IPS-NIHi11 (cell line): ENCODE measurements around the gene PHLPP1.

Experiments used
- DNase-seq: peaks from one replicate; pipeline ENCODE4 v3.0.0; 2012; ENCODE audit warnings: mixed read lengths, low spot score

Gene PHLPP1

GRCh38 chr18:62982600-62983251 lies 267.4 kb downstream of the PHLPP1 start:
- peak; percentile 78 for DNase-seq

GRCh38 chr18:62984656-62985315 lies 269.4 kb downstream of the PHLPP1 start:
- DNase-seq = no peak

- DNase-seq = no peak
Measured at GRCh38 chr18:62986490-62986889, 271.1 kb downstream of the PHLPP1 start.

DNA sequence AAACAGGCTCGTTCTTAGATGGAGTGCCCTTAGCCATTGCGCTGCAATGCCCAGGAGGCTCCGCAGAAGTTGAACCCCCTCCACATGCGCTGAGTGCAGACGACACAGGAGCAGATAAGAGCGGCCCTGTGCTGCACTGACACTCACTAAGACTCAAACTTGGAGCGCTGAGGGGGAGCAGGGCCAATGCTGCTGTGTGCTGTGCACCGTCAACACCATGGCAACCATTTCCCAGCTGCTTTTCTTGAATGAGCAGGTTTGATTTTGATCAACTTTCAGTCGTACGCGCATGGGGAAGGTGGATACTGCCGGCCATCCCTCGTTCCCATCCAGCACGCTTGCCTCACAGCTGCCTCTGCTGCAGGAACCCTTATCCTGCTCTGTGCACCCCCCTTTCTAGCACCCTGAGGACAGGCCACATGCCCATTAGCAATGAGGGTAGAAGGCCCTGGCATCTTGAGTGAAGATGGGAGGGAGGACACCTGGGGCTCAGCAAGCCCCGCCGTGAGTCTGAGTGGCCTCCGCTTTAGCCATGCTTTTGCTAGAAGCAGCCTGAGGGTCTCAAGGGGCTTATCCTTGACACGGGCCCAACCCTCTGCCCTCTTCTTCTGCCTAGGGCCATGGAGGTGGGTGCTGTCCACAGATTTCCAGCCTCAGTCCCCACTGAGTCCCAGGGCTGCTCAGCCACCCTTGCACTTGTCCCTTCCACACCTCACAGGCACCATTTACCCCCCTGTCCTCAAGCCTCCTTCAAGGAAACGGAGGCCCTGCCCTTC lies 271.9 kb downstream of the PHLPP1 start:
- no peak for DNase-seq

DNA sequence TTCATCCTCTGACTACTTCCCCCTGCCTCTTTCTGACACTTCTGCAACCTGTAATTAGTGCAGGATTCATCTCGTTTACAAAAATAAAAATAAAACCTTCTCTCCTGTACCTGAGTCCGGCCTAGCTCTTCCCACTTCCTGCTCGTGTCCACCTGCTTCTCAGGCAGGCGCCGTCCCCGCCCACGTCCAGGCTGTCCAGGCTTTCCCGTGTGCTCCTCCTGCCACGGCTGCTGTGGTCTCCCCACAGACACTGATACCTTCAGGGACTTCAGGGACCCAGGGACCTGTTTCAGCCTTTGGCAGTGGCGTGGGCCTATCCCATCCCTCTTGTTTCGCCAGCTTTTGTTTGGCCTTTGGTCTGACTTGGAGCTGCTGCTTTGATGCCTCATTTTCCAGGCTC lies 272.5 kb downstream of the PHLPP1 start:
- DNase-seq = no peak

DNA sequence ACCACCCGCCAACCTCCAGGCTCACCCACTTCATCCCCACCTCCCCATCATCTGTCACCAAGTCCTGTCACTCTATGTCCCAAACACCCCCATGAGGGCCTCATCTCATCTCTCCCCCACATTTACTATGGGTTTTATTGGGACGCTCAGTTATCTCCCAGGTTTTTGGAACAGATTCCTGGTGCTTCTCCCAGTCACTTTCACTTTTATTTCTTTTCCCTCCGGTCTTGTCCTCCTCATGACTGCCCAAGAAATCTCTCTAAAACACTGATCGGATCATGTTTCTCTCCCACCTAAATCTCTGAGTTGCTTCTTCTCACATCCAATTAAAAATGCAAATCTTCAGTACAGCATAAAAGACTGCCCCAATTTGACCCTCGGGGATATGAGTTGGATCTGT lies 273.1 kb downstream of the PHLPP1 start:
- no peak for DNase-seq

GRCh38 chr18:62989195-62989594 lies 273.9 kb downstream of the PHLPP1 start:
- DNase-seq = no peak

GRCh38 chr18:62990653-62991052 lies 275.3 kb downstream of the PHLPP1 start:
- DNase-seq = no peak

- no peak for DNase-seq
Measured at GRCh38 chr18:62991389-62991788, 276.0 kb downstream of the PHLPP1 start.

DNA sequence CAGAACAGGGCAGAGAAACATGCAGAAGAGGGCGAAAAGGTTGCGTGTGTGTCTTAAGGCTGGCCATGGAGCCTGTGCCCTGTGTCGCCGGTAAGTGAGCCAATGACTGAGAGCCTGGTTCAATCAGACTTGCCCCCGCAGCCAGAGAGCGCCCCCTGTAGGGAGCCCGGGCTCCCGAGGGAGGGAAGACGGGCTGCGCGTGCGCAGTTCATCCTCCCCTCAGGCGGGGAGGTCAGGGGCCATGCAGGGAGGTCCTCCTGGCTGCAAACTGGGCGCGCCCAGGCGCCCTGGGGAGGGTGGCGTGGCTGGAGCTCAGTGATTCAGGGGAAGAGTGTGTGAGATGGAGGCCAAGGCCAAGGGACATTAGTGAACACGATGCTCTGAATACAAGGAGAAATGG lies 276.6 kb downstream of the PHLPP1 start:
- DNase-seq = peak; percentile 51

DNA sequence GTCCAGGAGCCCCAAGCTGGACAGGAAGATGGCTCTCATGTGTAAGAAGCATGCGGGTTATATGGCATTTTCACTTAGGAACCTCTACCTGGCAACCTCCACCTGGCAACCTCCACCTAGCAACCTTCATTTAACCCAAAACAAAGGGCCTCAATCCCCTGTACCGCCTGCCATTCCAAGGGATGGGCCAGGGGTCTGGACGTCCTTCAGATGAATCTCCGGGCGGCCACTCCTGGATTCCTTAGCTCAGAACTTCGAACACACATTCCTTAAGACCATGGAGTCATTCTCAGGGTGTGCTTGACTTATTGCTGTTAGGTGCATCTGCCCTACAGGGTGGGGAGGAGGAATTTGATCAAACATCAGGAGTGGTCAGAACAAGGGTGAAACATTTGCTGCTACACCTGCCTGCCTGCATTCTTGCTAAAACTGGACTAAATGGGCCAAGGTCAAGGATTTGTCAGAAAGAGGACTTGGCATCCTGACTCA lies 277.6 kb downstream of the PHLPP1 start:
- no peak for DNase-seq

GRCh38 chr18:62996566-62996965 lies 281.2 kb downstream of the PHLPP1 start:
- DNase-seq = no peak

DNA sequence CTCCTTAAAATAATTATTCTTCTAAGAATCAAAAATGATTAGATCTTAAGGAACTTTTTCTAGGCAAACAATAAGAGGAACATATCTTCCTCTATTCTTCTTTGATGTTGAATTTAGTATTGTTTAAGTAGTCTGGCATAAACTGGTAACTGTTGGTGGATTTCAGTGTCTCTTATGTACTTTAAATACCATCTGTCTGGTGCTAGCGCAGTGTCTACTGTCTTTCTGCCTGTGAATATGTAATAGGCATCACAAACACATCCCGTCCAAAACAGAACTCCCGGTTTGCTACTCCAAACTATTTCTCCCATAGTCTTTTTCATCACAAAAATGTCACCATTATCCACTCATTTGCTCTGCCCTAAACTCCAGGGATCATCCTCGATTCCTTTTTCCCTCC lies 281.7 kb downstream of the PHLPP1 start:
- DNase-seq = no peak

DNA sequence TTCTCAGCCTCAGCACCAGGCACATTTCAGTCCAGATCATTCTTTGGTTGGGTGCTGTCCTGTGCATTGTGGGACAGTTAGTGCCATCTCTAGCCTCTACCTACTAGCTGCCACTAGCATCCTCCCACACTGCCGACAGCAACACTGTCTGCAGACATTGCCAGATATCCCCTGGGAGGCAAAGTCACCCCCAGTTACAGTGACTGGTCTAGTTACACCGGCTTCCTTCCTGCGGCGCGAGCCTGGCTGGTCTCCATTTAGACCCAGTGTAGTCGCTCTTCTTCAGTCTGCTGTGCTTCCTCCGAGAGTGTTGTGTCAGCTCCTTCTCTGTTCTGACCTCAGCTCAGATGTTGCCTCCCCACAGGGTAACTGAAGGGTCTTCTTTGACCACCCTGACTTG lies 283.1 kb downstream of the PHLPP1 start:
- no peak for DNase-seq

DNA sequence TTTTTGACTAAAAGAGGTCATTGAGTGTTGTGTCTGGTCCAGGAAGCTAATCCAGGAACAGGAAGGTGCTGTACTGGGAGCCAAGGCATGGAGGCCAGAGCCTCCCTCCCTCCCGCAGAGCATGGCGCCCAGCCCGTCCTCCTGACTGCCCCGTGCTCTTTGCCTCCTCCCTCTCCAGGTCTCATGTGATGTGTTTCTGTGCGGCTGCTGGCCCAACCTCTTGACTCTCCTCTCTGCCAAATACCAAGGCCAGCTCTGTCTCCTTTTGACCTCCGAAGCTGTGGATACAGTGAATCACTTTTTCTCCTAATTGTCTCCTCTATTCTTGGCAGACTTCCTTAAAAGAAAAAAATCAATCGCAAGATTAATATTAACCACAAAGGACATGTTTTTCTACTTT lies 284.1 kb downstream of the PHLPP1 start:
- no peak for DNase-seq

DNA sequence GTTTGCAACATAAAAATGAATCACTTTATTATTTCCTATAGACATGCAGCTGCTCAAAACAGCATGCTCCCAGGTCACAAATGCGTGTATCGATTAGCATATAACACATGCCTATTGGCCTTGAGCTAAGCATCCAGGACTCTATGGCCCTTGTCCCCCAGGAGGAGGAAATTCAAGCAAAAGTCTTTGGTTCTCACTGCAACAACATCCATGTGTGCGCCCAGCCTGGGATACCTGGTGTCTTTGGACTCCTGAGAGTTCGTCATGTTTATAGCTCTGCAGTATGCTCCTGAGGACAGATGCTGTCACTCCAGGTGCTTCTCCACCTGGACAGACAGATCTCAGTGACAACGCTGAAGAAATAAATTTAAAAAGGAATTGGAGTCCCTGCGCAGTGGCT lies 284.6 kb downstream of the PHLPP1 start:
- no peak for DNase-seq

GRCh38 chr18:63000839-63001238 lies 285.5 kb downstream of the PHLPP1 start:
- no peak for DNase-seq

GRCh38 chr18:63001861-63002260 lies 286.5 kb downstream of the PHLPP1 start:
- DNase-seq = no peak

DNA sequence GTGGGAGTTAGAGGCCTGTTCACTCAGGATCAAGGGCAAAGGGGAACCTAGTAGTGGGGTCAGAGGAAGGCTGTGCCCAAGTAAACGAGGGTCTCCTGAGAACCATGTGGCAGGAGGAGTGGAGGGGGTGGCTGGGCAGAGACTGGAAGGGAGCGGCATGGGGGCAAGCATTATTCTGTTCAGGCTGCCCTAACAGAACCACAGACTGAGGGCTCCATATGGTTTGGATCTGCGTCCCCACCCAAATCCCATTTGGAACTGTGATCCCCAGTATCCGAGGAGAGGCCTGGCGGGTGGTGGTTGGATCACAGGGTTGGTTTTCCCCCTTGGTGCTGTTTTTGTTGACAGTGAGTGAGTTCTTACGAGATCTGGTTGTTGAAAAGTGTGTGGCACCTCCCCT lies 287.0 kb downstream of the PHLPP1 start:
- no peak for DNase-seq

DNA sequence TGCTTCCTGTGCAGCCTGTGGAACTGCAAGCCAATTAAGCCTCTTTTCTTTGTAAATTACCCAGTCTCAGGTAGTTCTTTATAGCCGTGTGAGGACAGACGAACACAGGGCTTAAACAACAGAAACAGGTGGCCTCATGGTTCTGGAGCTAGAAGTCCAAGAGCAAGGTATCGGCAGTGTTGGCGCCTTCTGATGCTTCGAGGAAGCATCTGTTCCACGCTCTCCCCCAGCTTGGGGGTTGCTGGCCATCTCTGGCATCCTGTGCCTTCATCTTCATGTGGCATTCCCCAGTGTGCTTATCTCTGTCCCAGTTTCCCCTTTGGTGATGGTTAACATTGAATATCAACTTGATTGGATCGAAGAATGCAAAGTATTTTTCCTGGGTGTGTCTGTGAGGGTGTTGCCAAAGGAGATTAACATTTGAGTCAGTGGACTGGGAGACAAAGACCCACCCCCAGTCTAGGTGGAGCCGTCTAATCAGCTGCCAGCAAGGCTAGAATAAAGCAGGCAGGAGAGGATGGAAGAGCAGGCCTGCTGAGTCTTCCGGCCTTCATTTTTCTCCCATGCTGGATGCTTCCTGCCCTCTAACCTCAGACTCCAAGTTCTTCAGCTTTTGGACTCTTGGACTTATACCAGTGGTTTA lies 287.6 kb downstream of the PHLPP1 start:
- DNase-seq = no peak

DNA sequence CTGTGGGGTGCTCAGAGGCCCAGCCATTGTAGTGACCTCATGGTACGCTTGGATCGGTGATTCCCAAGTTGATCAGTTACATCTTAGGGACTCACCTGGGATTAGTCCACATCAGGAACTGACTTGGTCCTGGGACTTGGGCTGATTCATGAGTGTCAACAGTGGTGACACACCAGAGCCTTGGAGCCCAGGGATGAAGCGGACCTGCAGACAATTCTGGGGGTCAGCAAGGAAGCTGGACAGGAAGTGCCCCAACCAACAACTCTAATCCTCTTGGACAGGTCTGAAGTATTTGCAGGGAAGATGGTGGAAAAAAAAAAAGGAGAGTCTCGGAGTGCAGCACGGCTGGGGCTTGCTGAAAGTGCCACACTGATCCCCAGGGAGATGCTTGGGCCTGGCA lies 288.6 kb downstream of the PHLPP1 start:
- DNase-seq = no peak

DNA sequence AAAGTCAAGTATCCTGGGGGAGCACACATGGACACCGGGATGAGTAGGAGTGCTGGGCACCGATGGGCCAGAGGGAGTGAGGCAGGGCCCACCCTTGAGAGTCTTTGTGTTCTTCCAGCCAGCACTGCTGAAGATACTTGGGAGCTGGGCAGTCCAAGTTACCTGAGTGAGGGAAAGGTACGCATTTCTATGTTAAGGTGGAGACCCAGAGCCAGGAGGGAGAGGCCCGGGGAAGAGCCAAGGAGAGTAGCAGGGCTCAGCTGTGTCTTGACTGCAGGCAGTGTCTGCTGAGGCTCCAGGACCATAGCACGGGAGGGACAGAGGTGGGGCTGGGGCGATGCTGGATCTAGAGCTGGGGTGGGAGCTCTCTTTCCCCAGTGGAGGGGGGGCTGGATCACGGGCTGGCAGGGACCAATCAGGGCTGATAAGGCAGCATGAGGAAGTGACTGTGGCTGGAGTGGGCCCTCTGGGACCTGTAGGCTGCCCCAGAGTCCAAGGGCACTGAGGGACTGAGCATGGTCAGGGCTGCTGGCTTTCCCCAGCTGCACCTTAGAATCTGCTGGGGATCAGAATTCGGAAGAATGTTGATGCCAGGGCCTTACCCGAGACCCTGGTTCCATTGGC lies 289.2 kb downstream of the PHLPP1 start:
- DNase-seq = no peak
